Measurements from ENCODE around the gene DHX58. TPM values are rescaled to one million over a fixed set of nuclear protein-coding genes. Genes with fewer than 3 reads are reported as not detected.
"Not testable (repeated sequence)": the region's sequence is repeated elsewhere in the genome, so short reads cannot be mapped to it uniquely, and the experiment has no call there.

DHX58 gene
- polyA plus RNA-seq, 1 of the 3 experiments (the other 2 are of a cell fraction): 1.2 TPM

GRCh38 chr17:42141382-42141781, 28.9 kb upstream of the DHX58 start:
- Histone ChIP-seq H2AFZ (ENCODE audit: low read depth) (no peak overlapping the region), H3F3A (replicated peaks; ENCODE audit: insufficient read depth) (peaks cover 3% of the 10 kb centered on the region), H3K9me2 (no peaks in the 10 kb centered on the region), H3K4me2 (no peak overlapping the region), H3K36me3 (replicated peaks in 1 of 2; ENCODE audit: control insufficient read depth in 1 of 2, insufficient read depth in 2 of 2, low read length in 1 of 2) (peaks cover 7 to 23% of the 10 kb centered on the region in 2 experiments), H3K4me3 (ENCODE audit: low read depth in 2 of 2, low read length in 1 of 2) (no peak overlapping the region), H4K20me1 (ENCODE audit: insufficient read depth) (peaks cover 69% of the 10 kb centered on the region), H3K4me1 (ENCODE audit: control insufficient read depth in 1 of 2, insufficient read depth in 2 of 2, low read depth in 1 of 2, low read length in 1 of 2) (peaks cover 6 to 15% of the 10 kb centered on the region in 2 experiments; a peak in 2 of 4 replicates), H3K9me3 (no peaks in the 10 kb centered on the region), H3K9ac (no peak overlapping the region), H3K79me2 (ENCODE audit: insufficient read depth) (peaks cover 97% of the 10 kb centered on the region), H3K27me3 (ENCODE audit: insufficient read depth) (no peaks in the 10 kb centered on the region), H3K27ac (ENCODE audit: low read depth in 2 of 2, low read length in 1 of 2) (no peak overlapping the region)
- WGBS (ENCODE audit: low lambda C conversion rate): 79% methylated on average over 8 of the region's 8 CpGs
- POLR2A ChIA-PET: no interaction called here
- CTCF ChIA-PET: interaction anchor here (1.1 kb wide), 1 partner anchor 175 kb away, joined by 3 read pairs; no protein-coding TSS in a partner anchor
- TF ChIP-seq TAF1 (IDR thresholded peaks at IDR 0.05; ENCODE audit: borderline replicate concordance, low read depth, low read length): no peak
- TF ChIP-seq REST (IDR thresholded peaks at IDR 0.05; ENCODE audit: low read depth, low read length): no peak
- TF ChIP-seq EP300 (IDR thresholded peaks at IDR 0.05; ENCODE audit: borderline replicate concordance in 1 of 2, low read depth in 1 of 2, low read length in 1 of 2): no peak
- no peak for TF ChIP-seq RFX5 (IDR thresholded peaks at IDR 0.05; ENCODE audit: low read length)
- TF ChIP-seq NFIC (IDR thresholded peaks at IDR 0.05; ENCODE audit: borderline replicate concordance): no peak
- TF ChIP-seq EZH2phosphoT487 (IDR thresholded peaks at IDR 0.05; ENCODE audit: borderline replicate concordance, low read depth): no peak
- no peak for TF ChIP-seq RAD21 (IDR thresholded peaks at IDR 0.05; ENCODE audit: low read length)
- DNase-seq: no peak

GRCh38 chr17:42140690-42141089, 28.2 kb upstream of the DHX58 start:
- Histone ChIP-seq H4K20me1 (ENCODE audit: insufficient read depth) (peaks cover 70% of the 10 kb centered on the region), H3K36me3 (replicated peaks in 1 of 2; ENCODE audit: control insufficient read depth in 1 of 2, insufficient read depth in 2 of 2, low read length in 1 of 2) (peaks cover 11 to 21% of the 10 kb centered on the region in 2 experiments), H3K4me1 (ENCODE audit: control insufficient read depth in 1 of 2, insufficient read depth in 2 of 2, low read depth in 1 of 2, low read length in 1 of 2) (peaks cover 8 to 18% of the 10 kb centered on the region in 2 experiments; a peak in 2 of 4 replicates), H3K79me2 (ENCODE audit: insufficient read depth) (peaks cover 97% of the 10 kb centered on the region)
- POLR2A ChIA-PET; H3F3A ChIP-seq (replicated peaks; ENCODE audit: insufficient read depth); H3K9me3 ChIP-seq; H2AFZ ChIP-seq (ENCODE audit: low read depth); DNase-seq; H3K9me2 ChIP-seq; H3K27me3 ChIP-seq (ENCODE audit: insufficient read depth); H3K4me3 ChIP-seq (ENCODE audit: low read depth in 2 of 2, low read length in 1 of 2); H3K27ac ChIP-seq (ENCODE audit: low read depth in 2 of 2, low read length in 1 of 2); H3K4me2 ChIP-seq; H3K9ac ChIP-seq: not testable (repeated sequence)
- 97% methylated on average over 7 of the region's 7 CpGs for WGBS (ENCODE audit: low lambda C conversion rate)
- CTCF ChIA-PET: interaction anchor here (1.1 kb wide), 1 partner anchor 175 kb away, joined by 3 read pairs; no protein-coding TSS in a partner anchor

All from SK-N-SH (cell line).